Tibial nerve (tissue), 3 donors: ENCODE measurements around the gene ENOX1.

Experiments
- POLR2A ChIP-seq, 2 donors: fragments of 450-650 bp; IDR thresholded peaks; one replicate each; pipeline ENCODE4 v1.6.1; 2017; ENCODE audit warnings: antibody characterized with exemption in 2 of 2, mild to moderate bottlenecking in 2 of 2, moderate library complexity in 2 of 2
- TF ChIP-seq, protein P1 (sequence below), 5 experiments: fragments of 200-600 bp in 3 of 5; fragments of 450-650 bp in 2 of 5; sonication (generic) in 3 of 5; IDR thresholded peaks; one replicate each; pipeline ENCODE4 v1.5.1; 2016 to 2019; ENCODE audit warnings: antibody characterized with exemption in 5 of 5, mild to moderate bottlenecking in 3 of 5, moderate library complexity in 2 of 5

GRCh38 chr13:43268632-43269031 is 518.1 kb downstream of the ENOX1 start:
- TF ChIP-seq POLR2A (IDR thresholded peaks at IDR 0.05), result no peak
- TF ChIP-seq, protein P1, sequence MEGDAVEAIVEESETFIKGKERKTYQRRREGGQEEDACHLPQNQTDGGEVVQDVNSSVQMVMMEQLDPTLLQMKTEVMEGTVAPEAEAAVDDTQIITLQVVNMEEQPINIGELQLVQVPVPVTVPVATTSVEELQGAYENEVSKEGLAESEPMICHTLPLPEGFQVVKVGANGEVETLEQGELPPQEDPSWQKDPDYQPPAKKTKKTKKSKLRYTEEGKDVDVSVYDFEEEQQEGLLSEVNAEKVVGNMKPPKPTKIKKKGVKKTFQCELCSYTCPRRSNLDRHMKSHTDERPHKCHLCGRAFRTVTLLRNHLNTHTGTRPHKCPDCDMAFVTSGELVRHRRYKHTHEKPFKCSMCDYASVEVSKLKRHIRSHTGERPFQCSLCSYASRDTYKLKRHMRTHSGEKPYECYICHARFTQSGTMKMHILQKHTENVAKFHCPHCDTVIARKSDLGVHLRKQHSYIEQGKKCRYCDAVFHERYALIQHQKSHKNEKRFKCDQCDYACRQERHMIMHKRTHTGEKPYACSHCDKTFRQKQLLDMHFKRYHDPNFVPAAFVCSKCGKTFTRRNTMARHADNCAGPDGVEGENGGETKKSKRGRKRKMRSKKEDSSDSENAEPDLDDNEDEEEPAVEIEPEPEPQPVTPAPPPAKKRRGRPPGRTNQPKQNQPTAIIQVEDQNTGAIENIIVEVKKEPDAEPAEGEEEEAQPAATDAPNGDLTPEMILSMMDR (IDR thresholded peaks at IDR 0.05), result no peak
